Ectodermal cell (in vitro differentiated cells): ENCODE results near the gene PRX.
"Not testable (repeated sequence)": the region's sequence is repeated elsewhere in the genome, so short reads cannot be mapped to it uniquely, and the experiment has no call there.

Experiments
- H3K27ac ChIP-seq: 2 replicates; pipeline ENCODE4 v1.7.0; 2013; ENCODE audit warnings: mild to moderate bottlenecking, low read depth, low read length; ENCODE audit not compliant: insufficient read depth, poor library complexity, severe bottlenecking
- H3K27me3 ChIP-seq: 2 replicates; pipeline ENCODE4 v1.7.0; 2013; ENCODE audit warnings: mild to moderate bottlenecking, low read length; ENCODE audit not compliant: insufficient read depth, control insufficient read depth, poor library complexity, severe bottlenecking
- H3K36me3 ChIP-seq: one replicate; pipeline ENCODE4 v1.7.0; 2013; ENCODE audit warnings: low read length; ENCODE audit not compliant: control insufficient read depth, insufficient read depth
- H3K4me1 ChIP-seq: one replicate; pipeline ENCODE4 v1.7.0; 2013; ENCODE audit warnings: low read length; ENCODE audit not compliant: control insufficient read depth, insufficient read depth
- H3K4me3 ChIP-seq: 2 replicates; pipeline ENCODE4 v1.7.0; 2013; ENCODE audit warnings: low read depth, low read length, control low read depth; ENCODE audit not compliant: insufficient read depth
- H3K9me3 ChIP-seq: 2 replicates; pipeline ENCODE4 v1.7.0; 2013; ENCODE audit warnings: mild to moderate bottlenecking, low read length, moderate library complexity; ENCODE audit not compliant: control insufficient read depth
- WGBS, 2 experiments: methylation state at CpG; one replicate each; pipeline ENCODE4 v1.1.7; 2013; ENCODE audit warnings: missing lambda C conversion rate in 2 of 2; 5-methylcytosine and 5-hydroxymethylcytosine counted together

Gene PRX

GRCh38 chr19:40376286-40376862, 36.8 kb downstream of the PRX start:
- H3K27me3 ChIP-seq, result no peaks in the 10 kb centered on the region
- peaks cover 22% of the 10 kb centered on the region for H3K36me3 ChIP-seq
- H3K9me3 ChIP-seq, result no peaks in the 10 kb centered on the region
- H3K4me3 ChIP-seq, result no peak overlapping the region
- WGBS, 2 experiments, result 92 to 95% methylated on average over 17 of the region's 17 CpGs
- no peak overlapping the region for H3K27ac ChIP-seq
- H3K4me1 ChIP-seq, result no peaks in the 10 kb centered on the region

- 94 to 96% methylated on average over 7 of the region's 7 CpGs for WGBS, 2 experiments
- Histone ChIP-seq H3K36me3 (peaks cover 28% of the 10 kb centered on the region), H3K9me3 (no peaks in the 10 kb centered on the region), H3K27ac (no peak overlapping the region), H3K4me3 (no peak overlapping the region), H3K4me1 (no peaks in the 10 kb centered on the region), H3K27me3 (no peaks in the 10 kb centered on the region)
Measured at GRCh38 chr19:40374084-40374483, 39.1 kb downstream of the PRX start.

GRCh38 chr19:40371802-40372122, 41.4 kb downstream of the PRX start:
- no peak overlapping the region for H3K4me3 ChIP-seq
- no peak overlapping the region for H3K27ac ChIP-seq
- no peaks in the 10 kb centered on the region for H3K9me3 ChIP-seq
- peaks cover 26% of the 10 kb centered on the region for H3K36me3 ChIP-seq
- 94 to 95% methylated on average over 5 of the region's 5 CpGs for WGBS, 2 experiments
- no peaks in the 10 kb centered on the region for H3K27me3 ChIP-seq
- H3K4me1 ChIP-seq, result no peaks in the 10 kb centered on the region

GRCh38 chr19:40370997-40371801, 42.0 kb downstream of the PRX start:
- Histone ChIP-seq H3K27me3 (no peaks in the 10 kb centered on the region), H3K27ac (no peak overlapping the region), H3K9me3 (no peaks in the 10 kb centered on the region), H3K4me3 (no peak overlapping the region), H3K4me1 (no peaks in the 10 kb centered on the region), H3K36me3 (peaks cover 22% of the 10 kb centered on the region)
- 93 to 97% methylated on average over 7 of the region's 7 CpGs for WGBS, 2 experiments

GRCh38 chr19:40370253-40370652, 42.9 kb downstream of the PRX start:
- H3K4me3 ChIP-seq, H3K4me1 ChIP-seq, H3K27ac ChIP-seq, H3K27me3 ChIP-seq, H3K9me3 ChIP-seq: not testable (repeated sequence)
- peaks cover 22% of the 10 kb centered on the region for H3K36me3 ChIP-seq
- WGBS, 2 experiments, result 88 to 91% methylated on average over 3 of the region's 3 CpGs

GRCh38 chr19:40369797-40370196, 43.4 kb downstream of the PRX start:
- 96% methylated on average over 12 of the region's 12 CpGs for WGBS, 2 experiments
- Histone ChIP-seq H3K4me3 (no peak overlapping the region), H3K27ac (no peak overlapping the region), H3K9me3 (no peaks in the 10 kb centered on the region), H3K4me1 (no peaks in the 10 kb centered on the region), H3K36me3 (peaks cover 22% of the 10 kb centered on the region), H3K27me3 (no peaks in the 10 kb centered on the region)

- Histone ChIP-seq H3K4me1 (no peaks in the 10 kb centered on the region), H3K9me3 (no peaks in the 10 kb centered on the region), H3K27ac (no peak overlapping the region), H3K4me3 (no peak overlapping the region), H3K36me3 (peaks cover 12% of the 10 kb centered on the region), H3K27me3 (no peaks in the 10 kb centered on the region)
- 86 to 87% methylated on average over 16 of the region's 16 CpGs for WGBS, 2 experiments
Measured at GRCh38 chr19:40367577-40368434, 45.4 kb downstream of the PRX start.

GRCh38 chr19:40366697-40367561, 46.2 kb downstream of the PRX start:
- Histone ChIP-seq H3K36me3 (peaks cover 12% of the 10 kb centered on the region), H3K27me3 (no peaks in the 10 kb centered on the region), H3K4me1 (no peaks in the 10 kb centered on the region), H3K9me3 (no peaks in the 10 kb centered on the region), H3K27ac (no peak overlapping the region), H3K4me3 (peak overlapping the region; percentile 45)
- 39 to 43% methylated on average over 27 of the region's 27 CpGs for whole genome bisulfite sequencing, 2 experiments

- peak overlapping the region; percentile 45 for H3K4me3 ChIP-seq
- H3K4me1 ChIP-seq, result no peaks in the 10 kb centered on the region
- H3K9me3 ChIP-seq, result no peaks in the 10 kb centered on the region
- no peaks in the 10 kb centered on the region for H3K27me3 ChIP-seq
- no peak overlapping the region for H3K27ac ChIP-seq
- peaks cover 12% of the 10 kb centered on the region for H3K36me3 ChIP-seq
- 4 to 6% methylated on average over 28 of the region's 28 CpGs for WGBS, 2 experiments
Measured at GRCh38 chr19:40365613-40366401, 47.4 kb downstream of the PRX start.
